Heart left ventricle (tissue), 13 donors: ENCODE measurements around the gene CHAMP1.

Experiments used
- CTCF ChIP-seq, 12 donors: fragments of 200-600 bp; sonication (generic) in 4 of 12; IDR thresholded peaks; one replicate each; pipeline versions ENCODE4 v1.5.0 to v1.8.0; 2018 to 2022; ENCODE audit warnings: antibody characterized with exemption in 12 of 12, mild to moderate bottlenecking in 5 of 12
- POLR2A ChIP-seq, 2 donors: fragments of 450-650 bp; IDR thresholded peaks; one replicate each; pipeline ENCODE4 v1.6.1; 2017; ENCODE audit warnings: antibody characterized with exemption in 2 of 2, mild to moderate bottlenecking in 2 of 2, moderate library complexity in 2 of 2
- donor health status: ischemic (EF 13 %, LVEDD 7.1; RV severe dilation, severe dysfunction).
- donor health status: DM: no; HTN: yes; CAD: no.
- donor health status: DM: no; HTN: no; CAD: no.
- donor health status: ischemic (EF 25% LVEDD 6.9; RV normal size, moderate dysfunction).
- donor health status: ischemic (EF 25% LVEDD 5.7; RV mildly dilated, moderate dysfunction).
- donor health status: ischemic (EF 35%, LVEDD 5.7; RV mildly dilated, moderate dysfunction).
- donor health status: nonischemic (EF 11% LVEDD 7.7; RV severe dilation, severe dysfunction).
- donor health status: DM: yes; HTN: yes; CAD: no.
- donor health status: PGD.
- donor health status: ischemic (EF 29% LVEDD 5.4; RV normal size, mild dysfunction).
- donor health status: nonischemic (EF 23%, LVEDD 6.1; RV moderate dilation, normal function).

DNA sequence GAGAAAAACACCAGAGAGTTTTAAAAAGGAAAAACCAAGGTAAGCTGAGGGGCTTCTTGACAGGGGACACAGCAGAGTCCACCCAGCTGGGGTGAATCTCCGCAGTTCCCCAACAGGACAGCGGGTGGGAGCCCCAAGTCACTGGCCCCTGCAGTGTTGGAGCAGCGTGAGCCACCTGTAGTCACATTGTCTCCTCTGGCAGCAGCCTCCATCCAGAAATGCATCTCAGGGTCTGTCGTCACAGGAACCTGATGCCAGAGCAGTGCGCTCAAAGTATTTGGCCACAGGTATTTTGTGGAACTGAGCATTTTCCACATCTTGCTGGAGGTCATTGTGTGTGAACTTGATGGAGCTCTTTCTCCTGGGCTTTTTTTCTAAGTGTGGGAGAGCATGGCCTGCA is 24.7 kb downstream of the CHAMP1 start:
- TF ChIP-seq CTCF (IDR thresholded peaks at IDR 0.05) = no peak
- TF ChIP-seq POLR2A (IDR thresholded peaks at IDR 0.05) = no peak
